ENCODE results near the gene COTL1. TPM values are rescaled to one million over a fixed set of nuclear protein-coding genes. Genes with fewer than 3 reads are reported as not detected.
"Not testable (repeated sequence)": the region's sequence is repeated elsewhere in the genome, so short reads cannot be mapped to it uniquely, and the experiment has no call there.

The COTL1 gene
- total RNA-seq, 1 donor from 2014 or later, result 531 TPM

DNA sequence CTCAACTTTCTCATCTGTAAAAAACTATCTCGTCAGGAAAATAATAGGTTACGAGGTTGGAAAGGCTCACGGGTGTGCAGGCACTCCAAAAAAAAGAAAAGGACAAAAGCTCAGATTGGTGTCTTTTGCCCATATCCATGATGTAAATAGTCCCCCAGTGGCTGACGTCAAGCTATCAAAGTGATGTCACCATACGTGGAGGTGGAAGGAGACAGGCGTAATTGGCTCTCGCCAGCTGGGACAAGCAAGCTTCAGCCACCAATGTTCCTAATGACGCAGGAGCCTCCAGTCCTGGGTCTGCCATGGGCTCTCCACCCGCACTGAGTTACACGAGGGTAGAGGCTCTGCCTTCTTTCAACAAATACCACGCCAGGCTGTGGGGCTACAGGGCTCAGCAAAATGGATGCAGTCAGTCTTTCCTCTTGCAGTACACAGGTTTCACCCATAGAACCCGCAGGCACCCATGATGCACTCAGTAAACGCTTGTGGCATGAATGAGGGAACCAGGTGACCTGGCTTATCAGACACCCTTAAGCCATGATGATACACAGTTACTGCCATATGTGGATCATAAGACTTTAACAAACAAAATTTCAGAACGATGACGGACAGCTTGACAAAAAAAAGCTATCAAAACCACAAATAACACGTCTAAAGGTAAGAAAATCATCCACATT is 50.5 kb downstream of the COTL1 start:
- peaks cover 15% of the 10 kb centered on the region for H3K9me3 Mint-ChIP-seq
- peaks cover 40% of the 10 kb centered on the region for H3K4me1 Mint-ChIP-seq (ENCODE audit: low read depth)
- DNase-seq (ENCODE audit: low spot score), result no peak
- intact Hi-C loops (cut with micrococcal nuclease), result no loop called here
- H3K27me3 Mint-ChIP-seq (ENCODE audit: insufficient read depth), result no peaks in the 10 kb centered on the region
- no peak overlapping the region for H3K4me3 Mint-ChIP-seq
- peak overlapping the region; percentile 15 for H3K27ac Mint-ChIP-seq
- peaks cover 70% of the 10 kb centered on the region for H3K36me3 Mint-ChIP-seq (ENCODE audit: low read depth)

GRCh38 chr16:84566545-84567257 is 51.2 kb downstream of the COTL1 start:
- peak overlapping the region; percentile 55 for H3K27ac Mint-ChIP-seq
- intact Hi-C loops (cut with micrococcal nuclease), result no loop called here
- H3K4me1 Mint-ChIP-seq (ENCODE audit: low read depth), result peaks cover 35% of the 10 kb centered on the region
- H3K4me3 Mint-ChIP-seq, result no peak overlapping the region
- H3K36me3 Mint-ChIP-seq (ENCODE audit: low read depth), result peaks cover 63% of the 10 kb centered on the region
- H3K9me3 Mint-ChIP-seq, result peaks cover 15% of the 10 kb centered on the region
- H3K27me3 Mint-ChIP-seq (ENCODE audit: insufficient read depth), result no peaks in the 10 kb centered on the region
- DNase-seq (ENCODE audit: low spot score), result no peak

DNA sequence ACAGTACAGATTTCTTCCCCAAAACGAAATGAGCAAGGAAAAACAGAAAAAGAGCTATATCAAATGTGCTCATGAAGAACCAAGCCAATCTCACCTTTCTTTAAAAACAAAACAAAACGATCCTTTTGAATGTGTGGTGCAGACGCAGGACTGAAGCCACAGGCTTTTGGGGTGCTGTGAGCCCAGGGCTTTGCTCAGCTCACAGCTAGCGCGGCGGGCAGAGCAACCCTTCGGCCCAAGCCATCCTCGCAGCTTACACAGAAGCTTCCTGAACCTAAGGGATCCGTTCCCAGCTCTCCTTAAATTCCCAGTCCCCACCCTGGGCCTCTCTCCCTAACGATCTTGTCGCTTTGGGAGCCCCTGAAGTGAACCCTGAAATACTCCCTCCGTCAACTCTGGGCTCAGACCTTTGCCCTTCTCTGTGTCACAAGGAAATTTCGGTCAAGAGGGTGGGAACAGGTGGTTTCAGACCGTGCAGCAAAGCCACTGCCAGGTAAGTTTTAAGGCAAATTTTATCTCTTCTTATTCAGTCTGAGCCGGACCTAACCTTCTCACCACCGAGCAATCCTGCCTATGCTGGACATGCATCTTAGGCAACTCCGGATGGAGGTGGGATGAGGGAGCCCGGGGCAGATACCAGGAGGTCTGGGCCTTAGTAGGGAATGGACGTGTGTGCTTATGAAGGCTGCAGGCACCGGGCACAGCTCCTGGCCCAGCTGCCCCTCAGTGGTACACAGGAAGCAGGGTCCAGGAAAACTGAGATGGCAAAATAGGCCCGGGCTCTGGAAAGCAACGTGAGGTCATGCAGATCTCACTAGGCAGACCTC is 52.0 kb downstream of the COTL1 start:
- peaks cover 14% of the 10 kb centered on the region for H3K9me3 Mint-ChIP-seq
- peaks cover 35% of the 10 kb centered on the region for H3K4me1 Mint-ChIP-seq (ENCODE audit: low read depth)
- peak overlapping the region; percentile 54 for H3K27ac Mint-ChIP-seq
- peaks cover 56% of the 10 kb centered on the region for H3K36me3 Mint-ChIP-seq (ENCODE audit: low read depth)
- intact Hi-C loops (cut with micrococcal nuclease), result no loop called here
- no peak overlapping the region for H3K4me3 Mint-ChIP-seq
- H3K27me3 Mint-ChIP-seq (ENCODE audit: insufficient read depth), result no peaks in the 10 kb centered on the region
- no peak for DNase-seq (ENCODE audit: low spot score)

GRCh38 chr16:84563786-84564420 is 54.0 kb downstream of the COTL1 start:
- H3K4me3 Mint-ChIP-seq, result no peak overlapping the region
- H3K27me3 Mint-ChIP-seq (ENCODE audit: insufficient read depth), result no peaks in the 10 kb centered on the region
- peaks cover 23% of the 10 kb centered on the region for H3K4me1 Mint-ChIP-seq (ENCODE audit: low read depth)
- no peak overlapping the region for H3K27ac Mint-ChIP-seq
- intact Hi-C loops (cut with micrococcal nuclease), result no loop called here
- H3K36me3 Mint-ChIP-seq (ENCODE audit: low read depth), result peaks cover 44% of the 10 kb centered on the region
- DNase-seq (ENCODE audit: low spot score), result no peak
- H3K9me3 Mint-ChIP-seq, result no peaks in the 10 kb centered on the region

- no peak overlapping the region for H3K27ac Mint-ChIP-seq
- H3K36me3 Mint-ChIP-seq (ENCODE audit: low read depth), result peaks cover 37% of the 10 kb centered on the region
- H3K4me1 Mint-ChIP-seq (ENCODE audit: low read depth), result peaks cover 16% of the 10 kb centered on the region
- H3K9me3 Mint-ChIP-seq, result no peaks in the 10 kb centered on the region
- H3K4me3 Mint-ChIP-seq, result no peak overlapping the region
- no peaks in the 10 kb centered on the region for H3K27me3 Mint-ChIP-seq (ENCODE audit: insufficient read depth)
- no peak for DNase-seq (ENCODE audit: low spot score)
- intact Hi-C loops (cut with micrococcal nuclease), result no loop called here
Measured at GRCh38 chr16:84563064-84563715, 54.7 kb downstream of the COTL1 start.

DNA sequence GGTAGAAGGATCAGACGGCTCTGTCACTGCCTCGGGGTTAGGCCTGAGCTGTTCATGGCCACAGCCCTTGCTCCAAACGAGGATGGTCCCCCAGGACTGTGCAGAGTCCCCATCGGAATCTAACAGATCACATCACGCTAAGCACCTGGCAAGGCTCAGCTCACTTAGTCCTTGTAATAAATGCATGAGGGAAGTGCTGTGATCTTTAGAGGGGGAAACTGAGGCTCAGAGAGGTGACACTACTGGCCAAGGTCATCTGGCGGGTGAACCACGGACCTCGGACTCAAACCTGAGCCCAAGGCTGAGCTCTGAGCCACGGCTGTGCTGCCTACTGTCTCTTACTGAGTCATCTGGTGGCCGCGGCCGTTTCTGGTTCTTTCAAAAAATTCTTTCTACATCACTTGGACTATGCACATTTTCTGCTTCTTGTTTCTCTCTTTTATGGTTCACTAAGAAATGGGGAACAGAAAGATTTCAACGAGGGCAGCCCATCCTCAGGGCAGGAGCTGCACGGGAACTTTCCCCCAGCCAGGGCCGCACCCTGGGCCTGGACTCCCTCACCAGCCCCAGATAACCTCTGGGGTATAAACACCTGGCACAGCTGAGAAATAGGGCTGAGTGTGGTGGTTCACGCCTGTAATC is 55.6 kb downstream of the COTL1 start:
- intact Hi-C loops (cut with micrococcal nuclease), result no loop called here
- Mint-ChIP-seq H3K4me3 (no peak overlapping the region), H3K27ac (no peak overlapping the region), H3K4me1 (ENCODE audit: low read depth) (peaks cover 11% of the 10 kb centered on the region), H3K9me3 (no peaks in the 10 kb centered on the region), H3K36me3 (ENCODE audit: low read depth) (peaks cover 32% of the 10 kb centered on the region), H3K27me3 (ENCODE audit: insufficient read depth) (no peaks in the 10 kb centered on the region)
- no peak for DNase-seq (ENCODE audit: low spot score)

GRCh38 chr16:84561291-84561690 is 56.6 kb downstream of the COTL1 start:
- Mint-ChIP-seq H3K4me1 (ENCODE audit: low read depth) (peaks cover 6% of the 10 kb centered on the region), H3K27ac (no peak overlapping the region), H3K4me3 (no peak overlapping the region), H3K27me3 (ENCODE audit: insufficient read depth) (no peaks in the 10 kb centered on the region), H3K9me3 (no peaks in the 10 kb centered on the region), H3K36me3 (ENCODE audit: low read depth) (peaks cover 27% of the 10 kb centered on the region)
- intact Hi-C loops (cut with micrococcal nuclease), result no loop called here
- no peak for DNase-seq (ENCODE audit: low spot score)

DNA sequence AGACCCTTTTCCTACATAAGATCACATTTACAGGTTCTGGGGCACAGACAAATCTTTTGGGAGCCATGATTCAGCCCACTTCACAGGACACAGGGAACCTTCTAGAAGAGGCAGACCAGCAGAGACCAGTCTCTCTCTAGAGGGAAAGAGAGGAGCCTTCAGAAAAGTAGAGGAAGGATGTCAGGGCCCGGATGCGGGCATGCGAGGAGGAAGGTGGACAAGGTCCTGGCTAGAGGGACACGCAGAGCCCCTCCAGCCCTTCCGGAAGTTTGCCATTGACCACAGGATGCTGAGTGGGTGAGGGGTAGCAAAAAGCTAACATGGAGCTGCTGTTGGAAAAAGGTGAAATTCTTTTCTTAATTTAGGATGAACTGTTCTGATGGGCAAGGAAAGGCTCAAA is 57.6 kb downstream of the COTL1 start:
- DNase-seq (ENCODE audit: low spot score), result no peak
- peaks cover 17% of the 10 kb centered on the region for H3K36me3 Mint-ChIP-seq (ENCODE audit: low read depth)
- peaks cover 11% of the 10 kb centered on the region for H3K4me1 Mint-ChIP-seq (ENCODE audit: low read depth)
- intact Hi-C loops (cut with micrococcal nuclease), result no loop called here
- no peak overlapping the region for H3K27ac Mint-ChIP-seq
- no peak overlapping the region for H3K4me3 Mint-ChIP-seq
- H3K9me3 Mint-ChIP-seq, result no peaks in the 10 kb centered on the region
- H3K27me3 Mint-ChIP-seq (ENCODE audit: insufficient read depth), result no peaks in the 10 kb centered on the region

DNA sequence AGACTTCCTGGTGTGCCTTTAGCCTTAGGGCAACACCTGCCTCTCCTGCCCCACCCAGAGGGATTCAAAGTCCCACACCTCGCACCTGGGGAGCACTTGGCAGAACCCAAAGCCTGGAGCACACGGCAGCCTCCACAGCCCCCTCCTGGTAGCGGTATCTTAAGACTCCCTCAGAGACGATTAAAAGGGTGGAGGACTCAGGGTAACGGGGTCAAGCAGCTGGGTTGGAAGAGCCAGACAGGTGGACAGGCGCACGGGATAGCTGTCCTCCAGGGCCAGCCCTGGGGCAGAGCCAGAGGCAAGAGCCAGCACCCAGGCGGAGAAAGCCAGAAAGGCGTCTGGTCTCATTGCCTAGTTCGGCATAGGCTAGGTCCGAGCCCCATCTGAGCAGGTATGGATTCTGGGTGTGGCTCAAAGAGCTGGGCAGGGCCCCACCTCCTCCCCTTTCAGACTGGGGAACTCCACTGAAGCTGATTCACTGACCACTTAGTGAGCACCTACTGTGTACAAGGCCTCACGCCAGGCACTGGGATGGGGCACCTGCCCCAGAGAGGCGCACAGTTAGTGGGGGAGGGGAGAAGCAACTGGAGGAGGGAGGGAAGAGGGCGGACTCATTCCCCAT is 58.5 kb downstream of the COTL1 start:
- intact Hi-C loops (cut with micrococcal nuclease), result no loop called here
- peaks cover 16% of the 10 kb centered on the region for H3K36me3 Mint-ChIP-seq (ENCODE audit: low read depth)
- no peaks in the 10 kb centered on the region for H3K9me3 Mint-ChIP-seq
- no peak overlapping the region for H3K27ac Mint-ChIP-seq
- no peak overlapping the region for H3K4me3 Mint-ChIP-seq
- no peak for DNase-seq (ENCODE audit: low spot score)
- peaks cover 18% of the 10 kb centered on the region for H3K4me1 Mint-ChIP-seq (ENCODE audit: low read depth)
- H3K27me3 Mint-ChIP-seq (ENCODE audit: insufficient read depth), result no peaks in the 10 kb centered on the region

GRCh38 chr16:84558850-84559249 is 59.0 kb downstream of the COTL1 start:
- Mint-ChIP-seq H3K36me3 (ENCODE audit: low read depth) (peaks cover 13% of the 10 kb centered on the region), H3K4me1 (ENCODE audit: low read depth) (peaks cover 24% of the 10 kb centered on the region)
- H3K27me3 Mint-ChIP-seq (ENCODE audit: insufficient read depth); DNase-seq (ENCODE audit: low spot score); H3K4me3 Mint-ChIP-seq; intact Hi-C loops (cut with micrococcal nuclease); H3K9me3 Mint-ChIP-seq; H3K27ac Mint-ChIP-seq: not testable (repeated sequence)

DNA sequence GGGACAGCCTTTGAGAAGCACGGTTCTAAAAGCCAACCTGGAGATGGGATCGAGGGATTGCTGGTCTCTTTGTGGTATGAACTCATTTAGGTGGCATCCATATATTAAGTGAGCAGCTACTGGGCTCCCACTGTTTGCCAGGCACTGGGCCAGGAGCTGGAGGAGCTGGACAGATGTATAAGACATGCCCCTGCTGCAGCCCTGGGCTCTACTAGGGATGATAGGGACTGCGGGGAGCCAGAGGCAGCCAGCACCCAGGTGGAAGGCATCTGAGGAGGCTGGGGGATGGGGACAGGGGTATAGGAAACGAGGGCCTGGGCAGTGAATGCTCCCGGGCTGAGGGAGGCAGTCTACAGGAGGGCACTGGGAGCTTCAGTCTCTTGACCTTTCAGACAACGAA is 60.4 kb downstream of the COTL1 start:
- intact Hi-C loops (cut with micrococcal nuclease), result no loop called here

DNA sequence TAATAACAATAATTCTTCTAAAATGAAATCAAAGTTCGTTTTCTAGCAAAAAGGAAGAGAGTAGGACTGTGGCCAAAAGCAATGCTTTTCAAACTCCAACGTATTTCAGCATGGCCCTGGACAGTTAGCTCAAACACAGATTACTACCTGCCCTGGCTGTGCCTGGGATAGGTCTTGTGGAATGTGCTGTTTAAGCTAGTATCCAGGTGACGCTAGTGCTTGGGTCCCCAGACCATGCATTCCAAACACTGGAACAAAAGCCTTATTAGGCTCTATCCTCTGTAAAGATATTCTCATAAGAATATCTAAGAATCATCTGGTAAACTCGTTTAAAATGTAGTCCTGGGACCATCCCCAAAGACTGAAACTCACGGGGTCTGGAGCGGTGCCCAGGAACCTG is 60.8 kb downstream of the COTL1 start:
- DNase-seq (ENCODE audit: low spot score), result no peak
- Mint-ChIP-seq H3K36me3 (ENCODE audit: low read depth) (peaks cover 5% of the 10 kb centered on the region), H3K27ac (no peak overlapping the region), H3K9me3 (no peaks in the 10 kb centered on the region), H3K4me3 (no peak overlapping the region), H3K27me3 (ENCODE audit: insufficient read depth) (no peaks in the 10 kb centered on the region), H3K4me1 (ENCODE audit: low read depth) (peaks cover 40% of the 10 kb centered on the region)
- intact Hi-C loops (cut with micrococcal nuclease), result no loop called here

More for the DNA sequence above, 60.4 kb downstream of the COTL1 start:
- Mint-ChIP-seq H3K4me3 (no peak overlapping the region), H3K36me3 (ENCODE audit: low read depth) (peaks cover 5% of the 10 kb centered on the region), H3K4me1 (ENCODE audit: low read depth) (peaks cover 35% of the 10 kb centered on the region), H3K27ac (no peak overlapping the region), H3K27me3 (ENCODE audit: insufficient read depth) (no peaks in the 10 kb centered on the region), H3K9me3 (no peaks in the 10 kb centered on the region)
- no peak for DNase-seq (ENCODE audit: low spot score)

Data from activated T-helper 1 cell treated with anti-CD3 and anti-CD28 coated beads, Interleukin-12 subunit alpha, Interleukin-12 subunit beta, Interleukin-2, Interleukin-4 antibody, amounts not matched to agents 30 ng/mL and 10 ng/mL and 1 ng/mL, durations not matched to agents 14 hours and 24 hours and 36 hours (primary cell).